HepG2 (cell line): Measurements from ENCODE around the gene PPP1R18. TPM values are rescaled to one million over a fixed set of nuclear protein-coding genes. Genes with fewer than 3 reads are reported as not detected.
A peak's percentile ranks its signal among the peaks of the same experiment; 100 is the strongest.

Experiments
- ATAC-seq: fragments of 200-7000 bp; cut with Tn5 transposase; 3 replicates; pipeline ENCODE4 v1.9.1; 2020; ENCODE audit warnings: mild to moderate bottlenecking, moderate library complexity
- BruUV-seq: library from RNA; stranded (reverse); fragments of 400-500 nt; replicated peaks from 2 replicates; lab custom pipeline; 2021; lab: Mats Ljungman, UMichigan
- CTCF ChIA-PET: fragments of 300-600 bp; formaldehyde crosslinking; extraction: SDS; loops from one replicate; lab custom pipeline; 2021; ENCODE audit warnings: low total read pairs, inconsistent platforms, low intra/inter-chr PET ratio; lab: Yijun Ruan, JAX
- POLR2A ChIA-PET: fragments of 350-600 bp; sonication (Branson Sonifier 250); formaldehyde crosslinking; loops from one replicate; lab custom pipeline; 2020; ENCODE audit warnings: antibody characterized with exemption, inconsistent platforms; lab: Yijun Ruan, JAX
- DNase-seq: peaks from one replicate; pipeline ENCODE4 v3.0.0-alpha.2; 2015; ENCODE audit warnings: low spot score
- FAIRE-seq: peaks from 3 replicates; lab custom pipeline; 2011; peaks lifted over from hg19 to GRCh38; lab: Jason Lieb, UNC
- H2AFZ ChIP-seq: one replicate; pipeline ENCODE4 v1.6.1; 2011; ENCODE audit warnings: low read length, inconsistent platforms
- H3K27ac ChIP-seq: fragments of 300-600 bp; 3 replicates; pipeline ENCODE4 v1.8.0; 2011; ENCODE audit warnings: mixed run types, mild to moderate bottlenecking, mixed read lengths, low read length, inconsistent platforms; ENCODE audit not compliant: insufficient read depth; ENCODE audit errors: extremely low read length
- H3K27me3 ChIP-seq, 2 experiments: fragments of 200-600 bp in 1 of 2; 2 replicates in 1 of 2; 3 replicates in 1 of 2; pipeline versions ENCODE4 v1.6.0 to v1.8.0; 2011; ENCODE audit warnings: low read length in 2 of 2, mild to moderate bottlenecking in 2 of 2, moderate library complexity in 2 of 2, inconsistent platforms in 1 of 2; ENCODE audit not compliant: insufficient read depth in 2 of 2, control insufficient read depth in 1 of 2
- H3K36me3 ChIP-seq, 2 experiments: fragments of 200-600 bp in 1 of 2; replicated peaks in 1 of 2; 2 replicates in 1 of 2; 3 replicates in 1 of 2; pipeline versions ENCODE4 v1.5.1 to v1.8.0; 2011; ENCODE audit warnings: low read length in 2 of 2, inconsistent platforms in 1 of 2; ENCODE audit not compliant: insufficient read depth in 2 of 2, control insufficient read depth in 1 of 2
- H3K4me1 ChIP-seq: 2 replicates; pipeline ENCODE4 v1.5.1; 2012; ENCODE audit warnings: low read length, inconsistent platforms; ENCODE audit not compliant: insufficient read depth
- H3K4me2 ChIP-seq: 2 replicates; pipeline ENCODE4 v1.6.0; 2011; ENCODE audit warnings: low read depth, low read length, inconsistent platforms
- H3K4me3 ChIP-seq, 3 experiments: fragments of 200-600 bp in 1 of 3; sonication (generic), shearing (Covaris generic) in 1 of 3; replicated peaks in 1 of 3; 2 replicates each; pipeline ENCODE4 v1.5.1; 2011 to 2016; ENCODE audit warnings: low read length in 3 of 3, inconsistent platforms in 2 of 3, low read depth in 2 of 3, mild to moderate bottlenecking in 2 of 3, control low read depth in 1 of 3, mixed read lengths in 1 of 3; ENCODE audit not compliant: insufficient read depth in 1 of 3
- H3K79me2 ChIP-seq: one replicate; pipeline ENCODE4 v1.6.1; 2011; ENCODE audit warnings: low read length, inconsistent platforms; ENCODE audit not compliant: insufficient read depth
- H3K9ac ChIP-seq: 2 replicates; pipeline ENCODE4 v1.6.0; 2011; ENCODE audit warnings: mild to moderate bottlenecking, low read depth, low read length, inconsistent platforms; ENCODE audit not compliant: insufficient read depth
- H3K9me3 ChIP-seq: 2 replicates; pipeline ENCODE4 v1.5.1; 2012; ENCODE audit warnings: mild to moderate bottlenecking, low read length
- H4K20me1 ChIP-seq: 2 replicates; pipeline ENCODE4 v1.6.0; 2011; ENCODE audit warnings: inconsistent platforms, mild to moderate bottlenecking, low read length, moderate library complexity; ENCODE audit not compliant: insufficient read depth
- ARNT2 ChIP-seq: sonication (generic); formaldehyde crosslinking; IDR thresholded peaks from 2 replicates; pipeline ENCODE4 v1.8.0; 2022; ENCODE audit warnings: mild to moderate bottlenecking, low read depth, missing genetic modification reagents, moderate library complexity
- POLR2A ChIP-seq, 2 experiments: IDR thresholded peaks; 2 replicates each; pipeline ENCODE4 v1.6.1; 2011; ENCODE audit warnings: low read depth in 2 of 2, low read length in 2 of 2, mild to moderate bottlenecking in 1 of 2, moderate library complexity in 1 of 2; ENCODE audit not compliant: insufficient read depth in 1 of 2
- POLR2AphosphoS5 ChIP-seq: IDR thresholded peaks from 2 replicates; pipeline ENCODE4 v1.6.1; 2012; ENCODE audit warnings: low read depth, low read length
- RBFOX2 ChIP-seq: fragments of 200-400 bp; formaldehyde crosslinking; IDR thresholded peaks from 2 replicates; pipeline ENCODE4 v1.6.1; 2017; ENCODE audit warnings: low read depth, mild to moderate bottlenecking, low read length
- TGIF2 ChIP-seq: IDR thresholded peaks from 2 replicates; pipeline ENCODE4 v1.6.1; 2016; ENCODE audit warnings: control low read depth, missing compliant biosample characterization
- ZBTB14 ChIP-seq: sonication (generic); formaldehyde crosslinking; IDR thresholded peaks from 2 replicates; pipeline ENCODE4 v1.4.0; 2020; ENCODE audit warnings: missing genetic modification reagents
- ZBTB37 ChIP-seq: sonication (generic); formaldehyde crosslinking; IDR thresholded peaks from 2 replicates; pipeline ENCODE4 v1.4.0; 2020; ENCODE audit warnings: mild to moderate bottlenecking, missing genetic modification reagents
- ZC3H13 ChIP-seq: sonication (generic); formaldehyde crosslinking; IDR thresholded peaks from 2 replicates; pipeline ENCODE4 v1.8.1; 2023; ENCODE audit warnings: mild to moderate bottlenecking, missing genetic modification reagents, moderate library complexity
- ZFP1 ChIP-seq: IDR thresholded peaks from 2 replicates; pipeline ENCODE4 v1.6.1; 2016
- ZNF280D ChIP-seq: sonication (generic); formaldehyde crosslinking; IDR thresholded peaks from 2 replicates; pipeline ENCODE4 v1.5.1; 2020; ENCODE audit warnings: mild to moderate bottlenecking, missing genetic modification reagents
- ZNF333 ChIP-seq: sonication (generic); formaldehyde crosslinking; IDR thresholded peaks from 2 replicates; pipeline ENCODE4 v1.4.0; 2020; ENCODE audit warnings: mild to moderate bottlenecking, missing genetic modification reagents, borderline replicate concordance
- ZNF558 ChIP-seq: sonication (generic); formaldehyde crosslinking; IDR thresholded peaks from 2 replicates; pipeline ENCODE4 v1.9.0; 2022; ENCODE audit warnings: mild to moderate bottlenecking, missing genetic modification reagents, borderline replicate concordance
- ZNF740 ChIP-seq: sonication (generic); formaldehyde crosslinking; IDR thresholded peaks from 2 replicates; pipeline ENCODE4 v1.4.0; 2020; ENCODE audit warnings: missing genetic modification reagents
- ZSCAN9 ChIP-seq: IDR thresholded peaks from 2 replicates; pipeline ENCODE4 v1.6.1; 2016; ENCODE audit warnings: borderline replicate concordance
- WGBS: methylation state at CpG from one replicate; pipeline ENCODE4 v1.1.6; 2017; ENCODE audit warnings: low lambda C conversion rate; 5-methylcytosine and 5-hydroxymethylcytosine counted together
- in situ Hi-C: cut with HindIII; loops from 2 replicates; pipeline ENCODE4 v1.10.0; 2017; ENCODE audit warnings: low pct_unique_long_range_greater_than_20kb; ENCODE audit not compliant: extremely low pct_ligation_motif_present
- intact Hi-C: fragments of 100-400 bp; cut with micrococcal nuclease; formaldehyde crosslinking; loops from one replicate; pipeline ENCODE4 v1.10.0; 2022; ENCODE audit not compliant: unreplicated experiment
- polyA plus RNA-seq, 8 experiments: library from polyadenylated mRNA; depleted of rRNA in 3 of 8; stranded (reverse) in 7 of 8; unstranded in 1 of 8; fragments of >200 nt; fragmentation: Illumina TruSeq in 4 of 8; extraction: Trizol in 4 of 8; gene quantifications; 2 replicates each; pipeline versions ENCODE4 v1.2.1 to v1.2.3, GENCODE V29; 2011 to 2016; ENCODE audit warnings: low read depth in 4 of 8, missing spikeins in 1 of 8, mixed read lengths in 1 of 8; ENCODE audit not compliant: insufficient read depth in 1 of 8
- total RNA-seq, 5 experiments: library from RNA; depleted of rRNA; stranded (reverse); fragments of >200 nt; fragmentation: Illumina TruSeq; extraction: Trizol; gene quantifications; 2 replicates each; pipeline ENCODE4 v1.2.3, GENCODE V29; 2016; ENCODE audit warnings: low read depth in 1 of 5

PPP1R18 gene
- total and polyA plus RNA-seq, 2 of the 13 experiments (the other 11 are each of a cell fraction or from before 2014, with no cell fraction given) = 4.9 to 9.2 TPM

GRCh38 chr6:30725713-30726505, 39.5 kb upstream of the PPP1R18 start (continued):
- no peak for TF ChIP-seq ZBTB37
- peak; percentile 21; the same call in 1 of the 2 replicates for TF ChIP-seq ZBTB14
- TF ChIP-seq, all 625 proteins: peak for 73

GRCh38 chr6:30724906-30725667, 38.6 kb upstream of the PPP1R18 start:
- in situ Hi-C loops = loop anchor here (5.0 to 10.0 kb wide), 2 partner anchors 48 to 240 kb away; partner anchors contain the start of gene HLA-E
- Histone ChIP-seq H3K9ac (no peak overlapping the region), H3K27ac (no peak overlapping the region), H3K4me3 (no peak overlapping the region), H3K36me3 (peaks cover 20 to 58% of the 10 kb centered on the region in 2 experiments), H3K79me2 (peaks cover 37% of the 10 kb centered on the region), H4K20me1 (peaks cover 44% of the 10 kb centered on the region), H3K9me3 (no peaks in the 10 kb centered on the region), H3K4me1 (peaks cover 48% of the 10 kb centered on the region), H2AFZ (no peak overlapping the region), H3K27me3 (no peaks in the 10 kb centered on the region; a peak in 1 of 5 replicates), H3K4me2 (no peak overlapping the region)
- ATAC-seq (no peak), FAIRE-seq (no peak), DNase-seq (no peak)
- intact Hi-C loops = loop anchor here (5.0 kb wide), 2 partner anchors 152 to 243 kb away; no protein-coding TSS in a partner anchor
- 90% methylated on average over 6 of the region's 6 CpGs for WGBS
- CTCF ChIA-PET = interaction anchor here (1.3 kb wide), 1 partner anchor 42 kb away, joined by 3 read pairs; no protein-coding TSS in a partner anchor
- POLR2A ChIA-PET = interaction anchor here (1.2 to 5.0 kb wide), 6 partner anchors 8 to 53 kb away, joined by 3 to 92 read pairs (median 6); partner anchors contain the start of genes DHX16, FLOT1 and MDC1
- no TSS peak for BruUV-seq
- TF ChIP-seq ARNT2 (no peak), ZFP1 (CRISPR knock-in tag) (0 out of 2 replicates have a peak, but pooled peaks have one; percentile 7), POLR2AphosphoS5 (peak; percentile 65), ZNF333 (CRISPR knock-in tag) (no peak), ZC3H13 (CRISPR knock-in tag) (peak; percentile 97), ZNF740 (CRISPR knock-in tag) (0 out of 2 replicates have a peak, but pooled peaks have one; percentile 16), ZSCAN9 (CRISPR knock-in tag) (0 out of 2 replicates have a peak, but pooled peaks have one; percentile 3), ZNF280D (CRISPR knock-in tag) (no peak), POLR2A (IDR thresholded peaks at IDR 0.05; ENCODE audit: insufficient read depth in 1 of 2, low read depth in 2 of 2, low read length in 2 of 2) (peak in 1 of 2 experiments; percentile 55; a peak in 3 of 4 replicates), TGIF2 (CRISPR knock-in tag) (0 out of 2 replicates have a peak, but pooled peaks have one; percentile 17), RBFOX2 (peak; percentile 15), ZNF558 (CRISPR knock-in tag) (0 out of 2 replicates have a peak, but pooled peaks have one; percentile 4)
